Smooth muscle cell (in vitro differentiated cells): ENCODE measurements around the gene GADD45A. TPM values are rescaled to one million over a fixed set of nuclear protein-coding genes. Genes with fewer than 3 reads are reported as not detected.

Experiments used
- DNase-seq: peaks from one replicate; lab custom pipeline; 2025; ENCODE audit not compliant: unreplicated experiment; lab: John Stamatoyannopoulos, UW
- H2AFZ ChIP-seq: fragments of 200-600 bp; sonication (generic); 2 replicates; pipeline ENCODE4 v1.6.0; 2016; ENCODE audit warnings: antibody characterized with exemption, low read depth, mild to moderate bottlenecking
- H3F3A ChIP-seq: fragments of 200-600 bp; sonication (generic); 2 replicates; pipeline ENCODE4 v1.6.0; 2017; ENCODE audit warnings: antibody characterized with exemption, low read depth
- H3K27ac ChIP-seq: fragments of 200-600 bp; sonication (generic); 2 replicates; pipeline ENCODE4 v1.5.1; 2016; ENCODE audit warnings: low read depth, mild to moderate bottlenecking
- H3K27me3 ChIP-seq: fragments of 200-600 bp; sonication (generic); 2 replicates; pipeline ENCODE4 v1.6.1; 2016; ENCODE audit warnings: low read depth, mild to moderate bottlenecking
- H3K36me3 ChIP-seq: fragments of 200-600 bp; sonication (generic); 2 replicates; pipeline ENCODE4 v1.5.1; 2016; ENCODE audit warnings: low read depth
- H3K4me1 ChIP-seq: fragments of 200-600 bp; sonication (generic); 2 replicates; pipeline ENCODE4 v1.5.1; 2016; ENCODE audit warnings: low read depth
- H3K4me2 ChIP-seq: fragments of 200-600 bp; sonication (generic); 2 replicates; pipeline ENCODE4 v1.6.0; 2016; ENCODE audit warnings: mild to moderate bottlenecking
- H3K4me3 ChIP-seq: fragments of 200-600 bp; sonication (generic); 2 replicates; pipeline ENCODE4 v1.5.1; 2016; ENCODE audit warnings: mild to moderate bottlenecking
- H3K79me2 ChIP-seq: fragments of 200-600 bp; sonication (generic); 2 replicates; pipeline ENCODE4 v1.6.0; 2016; ENCODE audit warnings: low read depth, mild to moderate bottlenecking
- H3K9ac ChIP-seq: fragments of 200-600 bp; sonication (generic); 2 replicates; pipeline ENCODE4 v1.6.0; 2016; ENCODE audit warnings: low read depth
- H3K9me3 ChIP-seq: fragments of 200-600 bp; sonication (generic); replicated peaks from 2 replicates; pipeline ENCODE4 v1.5.1; 2016; ENCODE audit warnings: low read depth
- H4K20me1 ChIP-seq: fragments of 200-600 bp; sonication (generic); 2 replicates; pipeline ENCODE4 v1.6.0; 2016; ENCODE audit warnings: low read depth
- CTCF ChIP-seq: fragments of 200-600 bp; sonication (generic); IDR thresholded peaks from 2 replicates; pipeline ENCODE4 v1.5.1; 2017; ENCODE audit warnings: borderline replicate concordance, mild to moderate bottlenecking, antibody characterized with exemption; ENCODE audit not compliant: insufficient read depth, poor library complexity, severe bottlenecking
- WGBS: methylation state at CpG from one replicate; pipeline ENCODE4 v1.1.7; 2016; ENCODE audit warnings: low lambda C conversion rate; 5-methylcytosine and 5-hydroxymethylcytosine counted together
- polyA plus RNA-seq: library from polyadenylated mRNA; unstranded; fragments of >200 nt; fragmentation: Nextera tagmentation; extraction: Ambion mirVana; gene quantifications from 2 replicates; pipeline ENCODE4 v1.2.1, GENCODE V29; 2016
- total RNA-seq: library from RNA; depleted of rRNA; stranded (reverse); fragments of >200 nt; gene quantifications from 2 replicates; pipeline ENCODE4 v1.2.3, GENCODE V29; 2014

GADD45A gene
- total and polyA plus RNA-seq, 2 experiments from 2014 or later: 130 to 205 TPM

DNA sequence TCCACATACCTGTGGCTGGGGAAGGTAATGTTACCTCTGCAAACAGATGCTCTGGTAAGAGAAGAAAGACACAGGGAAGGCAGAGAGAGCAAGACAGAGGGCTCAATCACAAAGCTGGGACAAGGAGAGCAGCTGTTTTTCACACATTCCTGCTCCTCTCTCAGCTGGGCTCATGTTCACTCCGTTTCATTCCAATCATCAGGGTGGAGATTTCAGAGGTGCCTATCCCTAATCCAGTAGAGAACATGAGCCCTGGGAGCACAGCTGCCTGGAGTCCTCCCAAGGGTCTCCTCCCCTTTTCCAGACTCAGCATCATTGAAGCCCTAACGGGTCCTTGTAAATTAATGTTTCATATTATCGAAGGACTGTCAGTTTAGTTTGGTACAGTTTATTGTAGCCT, 19.4 kb downstream of the GADD45A start:
- H4K20me1 ChIP-seq: peaks cover 2% of the 10 kb centered on the region
- no peak overlapping the region for H3K4me3 ChIP-seq
- 92% methylated on average over 3 of the region's 3 CpGs for WGBS
- no peak overlapping the region for H3K9ac ChIP-seq
- no peak for TF ChIP-seq CTCF
- no peak overlapping the region for H3K4me2 ChIP-seq
- H2AFZ ChIP-seq: no peak overlapping the region
- H3K27me3 ChIP-seq: no peaks in the 10 kb centered on the region
- DNase-seq: no peak
- H3K9me3 ChIP-seq: no peaks in the 10 kb centered on the region
- H3K36me3 ChIP-seq: peaks cover 6% of the 10 kb centered on the region
- H3K27ac ChIP-seq: no peak overlapping the region
- no peaks in the 10 kb centered on the region for H3F3A ChIP-seq
- peaks cover 6% of the 10 kb centered on the region for H3K4me1 ChIP-seq
- peaks cover 1% of the 10 kb centered on the region for H3K79me2 ChIP-seq

DNA sequence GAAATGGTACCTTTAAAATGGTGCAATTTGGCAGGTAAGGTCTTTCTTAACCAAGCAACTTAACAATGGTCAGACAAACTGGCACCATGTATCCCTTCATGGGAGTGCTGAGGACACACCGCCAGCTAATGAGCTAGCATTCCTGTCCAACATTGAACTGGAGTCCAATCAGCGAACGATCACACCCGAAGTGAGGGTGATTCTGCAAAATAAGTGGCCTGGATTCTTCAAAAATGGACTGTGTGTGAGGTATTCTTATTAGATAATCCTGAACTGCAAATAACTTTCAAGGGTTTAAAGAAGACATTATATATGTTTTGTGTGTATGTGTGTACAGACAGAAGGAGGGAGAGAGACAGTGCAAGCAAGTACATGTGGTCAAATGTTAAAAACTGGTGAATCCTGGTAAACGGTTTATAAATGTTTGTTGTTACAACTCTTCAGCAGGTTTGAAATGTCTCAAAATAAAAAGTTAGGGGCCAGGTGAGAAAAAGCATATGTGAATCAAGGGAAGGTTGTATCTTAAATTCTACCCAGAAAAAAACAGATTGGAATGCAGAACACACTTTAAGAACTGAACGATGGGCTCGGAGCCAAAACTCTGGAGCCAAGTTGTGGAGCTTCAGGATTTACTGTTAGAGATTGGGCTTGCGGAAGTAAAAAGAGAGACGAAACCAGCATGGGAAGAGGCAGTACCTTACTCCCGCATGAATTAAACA, 20.9 kb downstream of the GADD45A start:
- H3K9ac ChIP-seq: no peak overlapping the region
- H2AFZ ChIP-seq: no peak overlapping the region
- H3K9me3 ChIP-seq: no peaks in the 10 kb centered on the region
- no peak overlapping the region for H3K4me3 ChIP-seq
- H3K4me2 ChIP-seq: no peak overlapping the region
- peaks cover 6% of the 10 kb centered on the region for H3K36me3 ChIP-seq
- no peak for TF ChIP-seq CTCF
- H3F3A ChIP-seq: no peaks in the 10 kb centered on the region
- H3K27me3 ChIP-seq: no peaks in the 10 kb centered on the region
- H3K27ac ChIP-seq: no peak overlapping the region
- peaks cover 8% of the 10 kb centered on the region for H4K20me1 ChIP-seq
- WGBS: 94% methylated on average over 10 of the region's 10 CpGs
- H3K79me2 ChIP-seq: peaks cover 4% of the 10 kb centered on the region
- DNase-seq: no peak
- peaks cover 8% of the 10 kb centered on the region for H3K4me1 ChIP-seq

DNA sequence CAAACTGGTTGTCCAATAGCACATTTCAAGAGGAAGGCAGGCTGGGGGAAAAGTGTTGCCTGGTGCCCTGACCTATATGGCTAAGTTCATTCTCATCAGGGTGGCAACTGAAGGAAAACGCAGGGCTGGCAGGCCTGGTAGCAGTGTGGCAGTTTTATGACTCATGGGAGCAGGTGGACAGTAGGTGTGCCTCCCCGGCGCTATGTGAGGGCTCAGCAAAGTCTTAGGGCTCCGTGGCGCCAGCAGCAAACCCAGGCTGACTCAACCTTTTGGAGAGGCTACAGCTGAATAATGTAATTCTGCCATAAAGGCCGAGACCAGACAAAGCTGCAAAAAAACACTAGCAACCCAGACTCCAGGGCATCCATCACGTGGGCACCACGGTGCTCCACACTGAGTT, 23.6 kb downstream of the GADD45A start:
- no peak overlapping the region for H2AFZ ChIP-seq
- H3K9ac ChIP-seq: no peak overlapping the region
- H3K4me1 ChIP-seq: peaks cover 5% of the 10 kb centered on the region
- H3K9me3 ChIP-seq: no peaks in the 10 kb centered on the region
- no peak for TF ChIP-seq CTCF
- no peak overlapping the region for H3K27ac ChIP-seq
- no peak overlapping the region for H3K4me3 ChIP-seq
- H4K20me1 ChIP-seq: peaks cover 31% of the 10 kb centered on the region
- no peaks in the 10 kb centered on the region for H3K27me3 ChIP-seq
- no peak for DNase-seq
- WGBS: 97% methylated on average over 8 of the region's 8 CpGs
- no peaks in the 10 kb centered on the region for H3F3A ChIP-seq
- peaks cover 6% of the 10 kb centered on the region for H3K36me3 ChIP-seq
- peaks cover 4% of the 10 kb centered on the region for H3K79me2 ChIP-seq
- no peak overlapping the region for H3K4me2 ChIP-seq

GRCh38 chr1:67710417-67710816, 25.4 kb downstream of the GADD45A start:
- Histone ChIP-seq H3K9me3 (no peaks in the 10 kb centered on the region), H3K4me2 (peak overlapping the region; percentile 72), H2AFZ (no peak overlapping the region), H3K4me1 (peaks cover 9% of the 10 kb centered on the region), H3F3A (no peaks in the 10 kb centered on the region), H3K27ac (peak overlapping the region; percentile 49), H4K20me1 (peaks cover 37% of the 10 kb centered on the region), H3K4me3 (no peak overlapping the region), H3K27me3 (no peaks in the 10 kb centered on the region), H3K9ac (no peak overlapping the region), H3K36me3 (peaks cover under 1% of the 10 kb centered on the region), H3K79me2 (peaks cover 4% of the 10 kb centered on the region)
- DNase-seq: no peak
- WGBS: 37% methylated on average over 5 of the region's 5 CpGs
- TF ChIP-seq CTCF: no peak
